Stimulated activated CD4-positive, alpha-beta T cell treated with anti-CD3 and anti-CD28 coated beads, Interleukin-15, amount 100 ng/mL, for 48 hours (primary cell): Measurements from ENCODE around the gene ULK4.
"Not testable (repeated sequence)": the region's sequence is repeated elsewhere in the genome, so short reads cannot be mapped to it uniquely, and the experiment has no call there.

Experiments used
- DNase-seq, 2 donors: peaks; one replicate each; pipeline ENCODE4 v3.0.0-alpha.2; 2020; ENCODE audit warnings: low read depth in 2 of 2

ULK4 gene

DNA sequence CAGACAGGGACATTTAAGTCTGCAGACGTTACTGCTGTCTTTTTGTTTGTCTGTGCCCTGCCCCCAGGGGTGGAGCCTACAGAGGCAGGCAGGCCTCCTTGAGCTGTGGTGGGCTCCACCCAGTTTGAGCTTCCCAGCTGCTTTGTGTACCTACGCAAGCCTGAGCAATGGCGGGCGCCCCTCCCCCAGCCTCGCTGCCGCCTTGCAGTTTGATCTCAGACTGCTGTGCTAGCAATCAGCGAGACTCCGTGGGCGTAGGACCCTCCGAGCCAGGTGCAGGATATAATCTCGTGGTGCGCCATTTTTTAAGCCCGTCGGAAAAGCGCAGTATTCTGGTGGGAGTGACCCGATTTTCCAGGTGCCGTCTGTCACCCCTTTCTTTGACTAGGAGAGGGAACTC lies 314.2 kb downstream of the ULK4 start:
- not testable (repeated sequence) for DNase-seq

GRCh38 chr3:41640076-41640475 lies 321.8 kb downstream of the ULK4 start:
- DNase-seq: no peak

- no peak for DNase-seq
These were observed 323.5 kb downstream of the ULK4 start for GRCh38 chr3:41638381-41638780.

- DNase-seq: no peak
These were observed 329.2 kb downstream of the ULK4 start for GRCh38 chr3:41632700-41633099.

- no peak for DNase-seq
These were observed 331.2 kb downstream of the ULK4 start for GRCh38 chr3:41630708-41631107.

DNA sequence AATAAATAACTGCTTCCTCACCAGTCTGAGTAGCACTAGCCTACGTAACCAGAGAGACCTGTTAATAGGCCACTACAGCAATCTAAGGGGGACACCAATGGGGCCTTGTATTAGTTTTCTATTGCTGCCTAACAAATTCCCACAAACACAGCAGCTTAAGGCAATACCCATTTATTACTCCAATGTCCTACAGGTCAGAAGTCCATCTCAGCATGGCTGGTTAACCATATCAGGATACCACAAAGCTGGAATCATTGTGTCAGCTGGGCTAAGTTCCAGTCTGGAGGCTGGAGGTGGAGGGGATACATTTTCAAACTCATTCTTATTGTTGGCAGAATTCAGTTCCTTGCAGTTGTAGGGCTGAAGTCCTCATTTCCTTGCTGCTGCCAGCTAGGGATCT lies 331.9 kb downstream of the ULK4 start:
- no peak for DNase-seq

GRCh38 chr3:41629072-41629471 lies 332.8 kb downstream of the ULK4 start:
- no peak for DNase-seq

- DNase-seq: no peak
These were observed 334.3 kb downstream of the ULK4 start for GRCh38 chr3:41627477-41628087.

- DNase-seq: no peak
These were observed 349.1 kb downstream of the ULK4 start for GRCh38 chr3:41612853-41613252.

DNA sequence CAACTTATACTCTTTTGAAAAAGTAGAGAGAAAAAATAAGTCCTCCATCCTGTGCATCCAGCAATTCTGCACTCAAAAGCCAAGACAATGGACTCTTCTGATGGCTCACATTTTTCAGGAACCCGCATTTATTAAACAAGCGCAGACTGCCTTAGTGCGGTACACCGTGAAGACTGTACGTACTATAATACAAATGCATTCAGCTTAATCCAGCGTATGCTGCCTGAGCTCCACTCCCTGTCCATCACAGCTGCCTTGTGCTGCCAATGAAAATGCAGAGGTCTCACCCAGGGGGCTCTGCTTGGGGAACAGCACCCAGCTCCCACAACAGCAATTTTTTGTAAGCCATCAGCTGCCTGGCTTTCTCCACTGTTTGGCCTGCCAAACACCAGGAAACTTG lies 350.9 kb downstream of the ULK4 start:
- no peak for DNase-seq

GRCh38 chr3:41608347-41608746 lies 353.6 kb downstream of the ULK4 start:
- DNase-seq: no peak

GRCh38 chr3:41603807-41604206 lies 358.1 kb downstream of the ULK4 start:
- DNase-seq: no peak

GRCh38 chr3:41602121-41602520 lies 359.8 kb downstream of the ULK4 start:
- DNase-seq: no peak

- DNase-seq: no peak
These were observed 360.4 kb downstream of the ULK4 start for GRCh38 chr3:41601404-41601987.

- DNase-seq: no peak
These were observed 361.3 kb downstream of the ULK4 start for GRCh38 chr3:41600616-41601015.

DNA sequence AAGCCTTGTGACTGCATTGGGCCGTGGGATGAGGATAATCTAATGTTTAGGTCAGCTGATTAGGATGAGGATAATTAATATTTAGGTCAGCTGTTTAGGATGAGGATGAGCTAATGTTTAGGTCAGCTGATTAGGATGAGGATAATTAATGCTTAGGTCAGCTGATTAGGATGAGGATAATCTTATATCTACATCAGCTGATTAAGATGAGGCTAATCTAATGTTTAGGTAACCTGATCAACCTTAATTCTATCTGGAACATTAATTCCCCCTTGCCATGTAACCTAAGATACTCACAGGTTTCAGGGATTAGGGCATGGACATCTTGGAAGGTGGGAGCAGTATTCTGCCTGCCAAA lies 362.8 kb downstream of the ULK4 start:
- no peak for DNase-seq

DNA sequence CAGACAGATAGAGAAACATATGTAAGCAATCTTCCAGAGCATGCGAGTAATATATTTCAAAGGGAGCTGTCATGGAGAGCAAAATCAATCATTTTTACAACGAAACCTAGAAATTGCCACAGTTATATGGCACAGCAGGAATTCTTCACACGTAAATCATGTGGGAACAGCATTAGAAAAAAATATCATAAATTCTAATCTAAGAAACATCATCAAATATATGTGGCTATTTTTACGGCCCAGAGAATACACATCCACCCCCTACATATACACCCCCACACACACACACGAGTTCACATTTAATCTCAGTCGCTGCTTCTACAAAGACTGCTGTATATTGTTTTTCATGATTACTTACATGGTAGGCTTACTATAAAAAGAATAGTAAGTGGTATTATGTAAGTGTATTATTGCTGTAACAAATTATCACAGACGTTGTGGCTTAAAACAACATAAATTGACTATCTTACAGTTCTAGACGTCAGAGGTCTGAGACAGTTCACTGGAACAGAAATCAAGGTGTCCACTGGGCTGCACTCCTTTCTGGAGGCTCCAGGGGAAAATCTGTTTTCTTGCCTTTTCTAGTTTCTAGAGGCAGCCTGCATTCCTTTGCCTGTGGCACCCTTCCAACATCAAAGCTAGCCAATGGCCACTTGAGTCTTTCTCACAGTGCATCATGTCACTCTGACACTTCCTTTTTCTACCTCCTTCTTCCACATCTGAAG lies 363.3 kb downstream of the ULK4 start:
- no peak for DNase-seq

- no peak for DNase-seq
These were observed 368.1 kb downstream of the ULK4 start for GRCh38 chr3:41593774-41594173.

GRCh38 chr3:41592753-41593510 lies 369.0 kb downstream of the ULK4 start:
- no peak for DNase-seq

DNA sequence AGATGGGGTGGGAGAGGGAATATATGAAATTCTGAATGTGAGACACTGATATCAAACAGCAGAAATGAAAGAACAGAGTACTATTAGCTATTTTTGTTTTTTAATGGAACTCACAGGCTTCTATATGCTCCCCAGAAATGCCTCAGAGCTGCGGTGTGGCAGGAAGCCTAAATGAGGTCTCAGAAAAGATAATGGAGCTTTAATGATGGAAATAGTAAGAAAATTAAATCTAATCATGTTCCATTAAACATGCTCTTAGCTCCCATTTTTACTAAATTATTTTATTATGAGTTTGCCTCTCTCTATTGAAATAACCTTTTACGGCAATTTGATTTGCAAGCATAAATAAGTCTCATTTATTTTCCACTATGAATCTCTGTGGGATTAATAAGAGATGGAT lies 378.9 kb downstream of the ULK4 start:
- no peak for DNase-seq

DNA sequence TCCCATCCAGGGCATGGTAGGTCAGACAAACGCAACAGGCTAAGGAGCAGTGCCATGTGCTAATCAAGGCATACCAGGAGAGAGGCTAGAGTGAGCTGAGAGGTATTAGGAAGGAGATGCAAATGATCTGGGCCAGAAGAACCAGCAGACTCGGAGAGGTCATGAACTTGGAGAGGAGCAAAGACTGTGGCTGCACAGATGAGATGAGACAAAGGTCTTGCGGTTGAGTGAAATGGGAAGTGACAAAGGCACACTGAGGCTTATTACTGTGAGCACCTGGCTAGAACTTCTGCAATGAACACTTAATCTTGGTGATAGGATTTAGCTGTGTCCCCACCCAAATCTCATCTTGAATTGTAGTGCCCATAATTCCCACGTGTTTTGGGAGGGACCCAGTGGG lies 380.2 kb downstream of the ULK4 start:
- no peak for DNase-seq

DNA sequence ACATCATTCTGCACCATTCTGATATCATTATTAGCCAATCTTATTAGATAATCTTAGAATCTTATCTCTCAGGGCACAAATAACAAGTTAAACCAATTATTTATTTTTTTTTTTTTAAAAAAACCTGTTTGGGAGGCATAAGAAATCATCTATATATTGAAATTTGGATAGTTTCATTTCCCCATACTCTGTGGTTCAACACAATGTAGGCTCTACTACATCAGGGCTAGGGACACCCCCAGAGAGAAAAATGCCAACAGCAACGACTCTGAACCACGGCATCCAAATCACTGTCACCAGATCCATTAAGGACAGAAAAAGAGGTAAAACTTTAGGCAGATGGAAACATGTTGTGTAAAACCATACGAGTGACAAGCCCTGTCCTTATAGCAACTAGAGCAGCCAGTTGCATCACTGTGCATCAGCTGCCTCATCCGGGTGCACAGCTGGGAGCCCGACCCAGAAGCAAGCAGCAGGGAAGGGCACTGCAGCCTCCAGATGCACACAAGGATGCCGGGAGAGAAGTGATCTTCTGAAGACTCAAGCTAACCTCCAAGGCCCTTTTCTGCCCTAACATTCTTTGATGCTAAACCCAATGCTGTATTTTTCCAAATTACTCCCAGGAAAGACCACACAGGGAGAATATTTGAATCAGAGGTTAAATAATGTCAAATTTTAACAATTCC lies 381.5 kb downstream of the ULK4 start:
- DNase-seq: no peak
